Activated CD8-positive, alpha-beta memory T cell treated with anti-CD3 and anti-CD28 coated beads, Interleukin-2, amount 10 ng/mL, durations not matched to agents 7 days and 5 days (primary cell): ENCODE results near the gene CYP4V2. TPM values are rescaled to one million over a fixed set of nuclear protein-coding genes. Genes with fewer than 3 reads are reported as not detected.
A peak's percentile ranks its signal among the peaks of the same experiment; 100 is the strongest.

Experiments used
- ATAC-seq: fragments of 150-1000 bp; cut with Tn5 transposase; one replicate; pipeline ENCODE4 v1.10.0; 2021; ENCODE audit warnings: moderate library complexity
- CTCF ChIA-PET: fragments of 350-600 bp; sonication (Branson Sonifier 250); formaldehyde crosslinking; loops from one replicate; lab custom pipeline; 2021; ENCODE audit warnings: antibody characterized with exemption; lab: Charles Lee
- DNase-seq: peaks from one replicate; pipeline ENCODE4 v3.0.0-alpha.2; 2020
- H3K27ac Mint-ChIP-seq: one replicate; pipeline ENCODE4 v1.8.0; 2021; ENCODE audit warnings: mild to moderate bottlenecking, mixed read lengths
- H3K27me3 Mint-ChIP-seq: one replicate; pipeline ENCODE4 v1.8.0; 2021; ENCODE audit warnings: mixed read lengths
- H3K36me3 Mint-ChIP-seq: one replicate; pipeline ENCODE4 v1.8.0; 2021; ENCODE audit warnings: mild to moderate bottlenecking, mixed read lengths
- H3K4me1 Mint-ChIP-seq: one replicate; pipeline ENCODE4 v1.8.0; 2021; ENCODE audit warnings: mixed read lengths
- H3K4me3 Mint-ChIP-seq: one replicate; pipeline ENCODE4 v1.8.0; 2021; ENCODE audit warnings: mild to moderate bottlenecking, moderate library complexity, mixed read lengths
- H3K9me3 Mint-ChIP-seq: one replicate; pipeline ENCODE4 v1.8.0; 2022; ENCODE audit warnings: low read depth, mixed read lengths
- total RNA-seq, 2 experiments: library from RNA; stranded (reverse); gene quantifications; one replicate each; pipeline ENCODE4 v1.2.3, GENCODE V29; 2021

Gene CYP4V2
- 10 to 100 TPM; 10.3 to 14.6 TPM for total RNA-seq

GRCh38 chr4:186191200-186192065, at the start of gene CYP4V2:
Gene CYP4V2, plus strand, starts transcription at chr4:186191567. Its CDS starts 257 bp downstream, at chr4:186191824.
- CTCF ChIA-PET = interaction anchor here (0.8 to 3.2 kb wide), 7 partner anchors 10 to 123 kb away, joined by 3 to 15 read pairs (median 3); no protein-coding TSS in a partner anchor
- peak; percentile 91 for DNase-seq
- peak within 1 kb of the TSS; percentile 90 for H3K4me3 Mint-ChIP-seq
- no peaks in the 10 kb centered on the region for H3K27me3 Mint-ChIP-seq
- peaks cover 13% of the 10 kb centered on the region for H3K36me3 Mint-ChIP-seq
- no peaks in the 10 kb centered on the region for H3K9me3 Mint-ChIP-seq
- ATAC-seq = peak; percentile 93
- peaks cover 24% of the 10 kb centered on the region for H3K4me1 Mint-ChIP-seq
- peak within 1 kb of the TSS; percentile 91 for H3K27ac Mint-ChIP-seq

DNA sequence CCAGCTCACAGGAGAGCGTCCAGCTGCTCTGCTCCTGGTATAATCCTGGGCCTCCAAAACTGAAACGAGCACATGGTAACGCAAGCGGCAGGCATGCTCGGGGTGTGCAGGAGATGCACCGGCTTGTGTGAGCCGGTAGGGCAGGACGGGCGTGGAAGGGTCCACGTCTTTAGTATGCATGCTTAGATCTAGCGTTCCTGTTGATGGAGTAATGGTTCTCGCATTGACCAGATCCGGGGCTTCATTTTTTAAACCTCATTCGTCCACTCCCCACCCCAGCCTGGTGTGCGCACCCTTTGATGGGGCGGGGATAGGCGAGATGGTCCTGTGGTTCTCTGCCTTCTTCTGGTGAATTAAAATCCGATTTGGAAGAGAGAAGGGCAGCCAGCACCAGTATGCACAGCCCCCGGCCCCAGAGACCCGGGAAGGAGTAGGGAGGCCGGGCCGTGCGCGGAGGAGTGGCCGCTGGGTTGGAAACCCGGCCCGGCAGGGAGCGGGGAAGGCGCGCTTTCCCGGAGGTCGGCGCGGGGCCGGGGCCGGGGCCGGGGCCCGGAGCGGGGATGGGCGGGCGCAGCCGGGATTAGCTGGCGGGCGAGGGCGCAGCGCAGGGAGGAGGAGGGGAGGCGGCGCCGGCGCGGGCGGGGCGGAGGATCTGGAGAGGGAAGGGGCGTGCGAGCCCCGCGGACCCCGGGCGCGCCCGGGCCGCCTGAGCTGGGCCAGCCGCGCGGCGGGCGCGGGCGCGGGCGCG, 47.0 kb upstream of the CYP4V2 start:
- Mint-ChIP-seq H3K27ac (no peak overlapping the region), H3K9me3 (no peaks in the 10 kb centered on the region), H3K36me3 (no peaks in the 10 kb centered on the region), H3K4me1 (peaks cover 8% of the 10 kb centered on the region), H3K4me3 (peak overlapping the region; percentile 52), H3K27me3 (peaks cover 51% of the 10 kb centered on the region)
- CTCF ChIA-PET = interaction anchor here (1.7 kb wide), 1 partner anchor 15 kb away, joined by 3 read pairs; no protein-coding TSS in a partner anchor
- ATAC-seq (peak; percentile 72), DNase-seq (no peak)

DNA sequence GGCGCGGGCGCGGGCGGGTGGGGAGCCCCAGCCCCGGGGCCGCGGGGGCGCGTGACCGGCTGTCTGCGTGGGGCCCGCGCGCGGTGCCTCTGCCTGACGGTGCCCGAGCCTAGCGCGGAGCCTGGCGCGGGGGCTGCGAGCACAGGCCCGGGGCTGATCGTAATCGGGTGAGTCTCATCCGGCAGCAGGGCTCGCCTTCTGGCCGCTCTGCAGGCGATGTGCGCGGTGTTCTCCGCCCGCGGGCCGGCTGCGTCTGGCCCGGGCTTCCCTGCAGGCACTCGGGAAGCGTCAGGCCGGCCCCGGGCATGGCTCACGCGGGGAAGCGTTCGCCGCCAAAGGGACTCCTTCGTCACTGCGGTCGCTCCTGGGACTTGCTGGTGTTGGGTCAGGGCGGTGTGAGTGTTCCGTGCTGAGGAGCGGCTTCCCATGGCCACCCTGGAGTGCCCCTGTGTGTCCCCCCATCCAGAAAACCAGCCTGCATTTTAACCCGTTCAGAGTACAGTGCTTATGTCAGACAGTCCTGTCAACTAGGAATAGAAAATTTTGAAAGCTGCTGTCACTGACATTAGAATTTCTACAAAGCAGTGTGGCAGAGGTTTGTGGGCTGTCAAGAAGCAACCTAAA, 46.3 kb upstream of the CYP4V2 start:
- Mint-ChIP-seq H3K27ac (no peak overlapping the region), H3K4me1 (peaks cover 8% of the 10 kb centered on the region), H3K27me3 (peaks cover 51% of the 10 kb centered on the region), H3K4me3 (peak overlapping the region; percentile 68), H3K36me3 (no peaks in the 10 kb centered on the region), H3K9me3 (no peaks in the 10 kb centered on the region)
- CTCF ChIA-PET = interaction anchor here (1.7 kb wide), 1 partner anchor 14 kb away, joined by 3 read pairs; no protein-coding TSS in a partner anchor
- DNase-seq (no peak), ATAC-seq (peak; percentile 77)

DNA sequence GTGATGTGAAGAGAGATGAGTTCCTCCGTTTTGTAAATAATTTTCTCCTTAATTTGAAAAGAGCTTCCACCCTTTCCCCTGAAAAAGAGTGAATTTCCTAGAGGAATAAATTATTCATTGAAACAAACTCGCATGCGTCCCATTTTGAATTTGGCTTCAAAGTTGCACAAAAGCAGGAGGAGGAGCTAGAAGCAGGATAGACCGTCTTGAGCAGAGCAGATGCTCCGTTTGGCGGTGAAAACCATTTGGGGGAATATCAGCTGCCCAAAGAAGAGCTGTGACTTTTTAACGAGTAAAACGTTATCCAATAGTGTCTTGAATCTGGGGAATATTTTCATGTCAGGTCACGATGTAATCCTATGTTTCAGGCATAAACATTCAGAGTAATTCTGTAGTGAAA, 44.9 kb upstream of the CYP4V2 start:
- peaks cover 51% of the 10 kb centered on the region for H3K27me3 Mint-ChIP-seq
- ATAC-seq = no peak
- CTCF ChIA-PET = interaction anchor here (0.9 to 1.8 kb wide), 3 partner anchors 9 to 79 kb away, joined by 4 read pairs; no protein-coding TSS in a partner anchor
- H3K36me3 Mint-ChIP-seq = no peaks in the 10 kb centered on the region
- H3K4me3 Mint-ChIP-seq = no peak overlapping the region
- DNase-seq = no peak
- H3K9me3 Mint-ChIP-seq = no peaks in the 10 kb centered on the region
- H3K4me1 Mint-ChIP-seq = peaks cover 8% of the 10 kb centered on the region
- H3K27ac Mint-ChIP-seq = no peak overlapping the region

- Mint-ChIP-seq H3K9me3 (no peaks in the 10 kb centered on the region), H3K27ac (no peak overlapping the region), H3K27me3 (peaks cover 39% of the 10 kb centered on the region), H3K4me1 (peaks cover 8% of the 10 kb centered on the region), H3K36me3 (no peaks in the 10 kb centered on the region), H3K4me3 (no peak overlapping the region)
- no peak for ATAC-seq
- DNase-seq = no peak
- CTCF ChIA-PET = no interaction called here
These were observed 42.9 kb upstream of the CYP4V2 start for GRCh38 chr4:186148336-186148975.

DNA sequence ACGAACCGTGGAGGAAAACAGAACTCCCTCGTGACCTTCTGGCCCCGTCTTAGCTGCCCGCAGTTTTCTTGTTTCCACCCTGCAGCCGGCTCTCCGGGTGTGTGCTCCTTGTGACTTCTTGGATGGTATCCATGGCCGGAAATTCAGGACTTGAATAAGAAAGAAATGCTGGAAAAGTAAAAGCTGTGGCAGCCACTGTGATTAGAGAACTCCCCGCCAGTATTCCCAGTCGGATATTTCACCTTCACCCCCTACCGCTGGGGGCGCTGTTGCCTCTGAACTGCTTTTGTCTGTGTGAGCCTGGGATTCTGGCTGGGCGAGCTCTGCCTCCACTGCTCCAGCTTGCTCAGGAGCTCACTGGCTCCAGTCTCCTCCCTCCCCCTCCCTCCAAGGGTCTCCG, 41.5 kb upstream of the CYP4V2 start:
- H3K4me1 Mint-ChIP-seq = peaks cover 2% of the 10 kb centered on the region
- H3K9me3 Mint-ChIP-seq = no peaks in the 10 kb centered on the region
- no peak overlapping the region for H3K4me3 Mint-ChIP-seq
- DNase-seq (no peak), ATAC-seq (no peak)
- H3K27me3 Mint-ChIP-seq = peaks cover 29% of the 10 kb centered on the region
- no peak overlapping the region for H3K27ac Mint-ChIP-seq
- no peaks in the 10 kb centered on the region for H3K36me3 Mint-ChIP-seq
- CTCF ChIA-PET = no interaction called here

DNA sequence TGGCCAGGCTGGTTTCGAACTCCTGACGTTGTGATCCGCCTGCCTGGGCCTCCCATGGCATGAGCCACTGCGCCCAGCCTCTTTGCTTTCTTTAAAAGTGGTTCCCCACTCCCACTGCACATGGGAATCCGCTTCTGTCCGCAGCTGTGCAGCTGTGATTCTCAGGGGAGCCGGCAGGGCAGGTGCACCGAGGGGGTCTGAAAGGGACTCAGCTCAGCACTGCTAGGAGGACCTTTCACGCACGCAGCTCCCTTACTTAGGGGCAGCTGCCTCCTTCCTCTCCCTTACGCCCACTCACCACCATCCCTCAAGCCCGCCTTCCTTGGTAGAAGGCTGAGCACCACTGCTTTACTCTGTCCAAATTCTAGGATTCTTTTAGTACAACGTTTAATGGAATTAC, 40.4 kb upstream of the CYP4V2 start:
- DNase-seq (no peak), ATAC-seq (no peak)
- CTCF ChIA-PET = no interaction called here
- Mint-ChIP-seq H3K9me3 (no peaks in the 10 kb centered on the region), H3K27ac (no peak overlapping the region), H3K4me1 (no peaks in the 10 kb centered on the region), H3K36me3 (no peaks in the 10 kb centered on the region), H3K4me3 (no peak overlapping the region), H3K27me3 (peaks cover 25% of the 10 kb centered on the region)

DNA sequence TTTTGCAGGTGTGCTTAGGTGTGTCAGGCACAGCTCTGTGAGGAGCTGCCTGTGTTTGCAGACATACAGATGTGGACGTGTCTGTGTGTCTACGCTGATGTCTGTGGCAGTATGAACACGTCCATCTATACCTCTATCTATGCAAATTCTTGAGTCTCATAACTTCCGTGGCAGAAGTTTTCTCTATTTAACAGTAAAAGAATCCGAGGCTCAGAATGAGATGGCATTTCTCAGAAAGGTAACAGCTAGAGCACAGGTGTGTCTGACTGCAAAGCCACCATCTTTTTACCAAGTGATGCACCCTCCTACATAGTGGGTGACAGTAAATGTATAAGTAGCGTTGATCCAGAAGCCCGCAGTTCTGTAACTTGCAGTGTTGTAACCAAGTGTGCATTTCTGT, 39.9 kb upstream of the CYP4V2 start:
- Mint-ChIP-seq H3K27ac (no peak overlapping the region), H3K27me3 (peaks cover 19% of the 10 kb centered on the region), H3K36me3 (no peaks in the 10 kb centered on the region), H3K9me3 (no peaks in the 10 kb centered on the region), H3K4me1 (no peaks in the 10 kb centered on the region), H3K4me3 (no peak overlapping the region)
- ATAC-seq (no peak), DNase-seq (no peak)
- CTCF ChIA-PET = no interaction called here

DNA sequence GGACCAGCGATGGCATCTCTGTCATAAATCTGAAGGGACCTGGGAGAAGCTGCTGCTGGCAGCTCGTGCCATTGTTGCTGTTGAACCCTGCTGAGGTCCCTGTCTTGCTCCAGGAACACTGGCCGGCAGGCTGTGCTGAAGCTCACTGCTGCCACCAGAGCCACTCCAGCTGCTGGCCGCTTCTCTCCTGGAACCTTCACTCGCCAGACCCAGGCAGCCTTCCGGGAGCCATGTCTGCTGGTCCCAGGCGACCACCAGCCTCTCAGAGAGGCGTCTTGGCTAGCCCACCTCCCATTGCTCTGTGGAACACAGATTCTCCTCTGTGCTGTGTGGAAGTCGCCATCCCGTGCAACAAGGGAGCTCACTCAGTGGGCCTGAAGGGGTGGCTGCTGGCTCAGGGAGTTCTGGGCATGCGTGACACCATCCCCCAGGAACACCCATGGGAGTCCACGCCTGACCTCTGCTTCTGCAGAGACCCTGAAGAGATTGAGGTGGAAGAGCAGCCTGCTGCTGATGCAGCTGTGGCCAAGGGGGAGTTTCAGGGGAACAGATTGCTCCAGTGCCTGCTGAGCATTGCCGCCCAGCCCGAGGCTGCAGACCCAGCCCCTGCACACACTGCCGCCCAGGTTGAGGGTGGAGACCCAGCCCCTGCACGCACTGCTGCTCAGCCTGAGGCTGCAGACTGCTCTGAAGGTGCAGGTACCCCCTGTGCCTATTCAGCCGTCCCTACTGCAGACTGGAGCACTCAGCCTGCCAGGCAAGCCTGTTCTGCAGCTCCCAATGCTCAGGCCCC, 33.1 kb upstream of the CYP4V2 start:
- no peak for ATAC-seq
- no peak overlapping the region for H3K4me3 Mint-ChIP-seq
- H3K36me3 Mint-ChIP-seq = no peaks in the 10 kb centered on the region
- peaks cover 5% of the 10 kb centered on the region for H3K4me1 Mint-ChIP-seq
- no peak for DNase-seq
- H3K27ac Mint-ChIP-seq = no peak overlapping the region
- H3K27me3 Mint-ChIP-seq = peaks cover 6% of the 10 kb centered on the region
- CTCF ChIA-PET = interaction anchor here (1.2 to 1.6 kb wide), 4 partner anchors 12 to 24 kb away, joined by 3 to 5 read pairs (median 4); no protein-coding TSS in a partner anchor
- H3K9me3 Mint-ChIP-seq = no peaks in the 10 kb centered on the region

GRCh38 chr4:186158966-186159365, 32.4 kb upstream of the CYP4V2 start:
- CTCF ChIA-PET = interaction anchor here (1.2 to 1.6 kb wide), 3 partner anchors 15 to 25 kb away, joined by 3 to 5 read pairs (median 3); no protein-coding TSS in a partner anchor
- Mint-ChIP-seq H3K4me3 (no peak overlapping the region), H3K36me3 (no peaks in the 10 kb centered on the region), H3K4me1 (peaks cover 5% of the 10 kb centered on the region), H3K9me3 (no peaks in the 10 kb centered on the region), H3K27me3 (peaks cover 6% of the 10 kb centered on the region), H3K27ac (no peak overlapping the region)
- DNase-seq = no peak
- no peak for ATAC-seq

DNA sequence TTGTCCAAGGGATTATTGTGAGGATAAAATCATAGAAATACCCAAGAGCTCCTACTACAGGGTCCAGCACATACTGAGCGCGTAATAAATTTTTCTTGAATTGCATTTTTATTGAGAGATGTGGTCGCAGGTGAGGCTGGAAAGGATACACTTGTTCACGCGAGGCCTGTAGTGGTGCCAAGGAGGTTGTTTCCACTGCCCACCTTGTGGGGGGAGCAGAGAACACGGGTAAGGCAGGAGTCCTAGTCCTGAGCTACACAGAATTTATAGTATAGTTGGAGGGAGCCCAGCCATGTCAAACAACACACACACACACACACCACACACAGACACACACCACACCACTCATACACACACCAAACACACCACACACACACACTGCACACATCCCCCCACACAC, 31.8 kb upstream of the CYP4V2 start:
- peaks cover 6% of the 10 kb centered on the region for H3K27me3 Mint-ChIP-seq
- H3K4me3 Mint-ChIP-seq = no peak overlapping the region
- no peak for DNase-seq
- H3K27ac Mint-ChIP-seq = no peak overlapping the region
- CTCF ChIA-PET = interaction anchor here (1.2 kb wide), 2 partner anchors 15 to 26 kb away, joined by 3 read pairs; no protein-coding TSS in a partner anchor
- ATAC-seq = no peak
- no peaks in the 10 kb centered on the region for H3K9me3 Mint-ChIP-seq
- peaks cover 5% of the 10 kb centered on the region for H3K4me1 Mint-ChIP-seq
- H3K36me3 Mint-ChIP-seq = no peaks in the 10 kb centered on the region

DNA sequence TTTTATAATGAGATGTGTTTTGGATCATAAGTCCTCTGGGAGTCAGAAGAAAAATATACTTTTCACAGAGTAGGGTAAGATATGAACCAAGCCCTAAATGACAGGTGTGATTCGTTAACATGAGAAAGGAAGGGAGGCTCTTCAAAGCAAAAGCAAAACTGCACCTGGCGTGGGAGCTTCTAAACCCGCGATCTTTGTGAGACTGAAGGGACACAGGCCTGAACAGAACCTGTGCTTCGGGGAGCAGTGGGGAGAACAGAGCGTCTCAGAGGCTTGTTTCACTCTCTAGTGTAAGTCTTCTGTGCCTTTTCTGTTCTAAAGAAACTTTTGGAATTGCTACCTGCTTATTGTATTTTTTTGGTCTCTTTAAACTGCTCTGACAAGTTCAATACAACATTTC, 30.2 kb upstream of the CYP4V2 start:
- Mint-ChIP-seq H3K36me3 (no peaks in the 10 kb centered on the region), H3K27ac (peak overlapping the region; percentile 75), H3K27me3 (no peaks in the 10 kb centered on the region), H3K4me3 (peak overlapping the region; percentile 61), H3K9me3 (no peaks in the 10 kb centered on the region), H3K4me1 (peaks cover 5% of the 10 kb centered on the region)
- DNase-seq = peak; percentile 71
- ATAC-seq = peak; percentile 90
- CTCF ChIA-PET = interaction anchor here (0.6 to 1.1 kb wide), 4 partner anchors 23 to 209 kb away, joined by 3 to 4 read pairs (median 4); no protein-coding TSS in a partner anchor
